A673 (cell line): ENCODE measurements around the gene WEE2. TPM values are rescaled to one million over a fixed set of nuclear protein-coding genes. Genes with fewer than 3 reads are reported as not detected.

Source experiments
- BruUV-seq: library from RNA; stranded (reverse); fragments of 400-500 nt; replicated peaks from 2 replicates; lab custom pipeline; 2021; lab: Mats Ljungman, UMichigan
- CTCF ChIA-PET: fragments of 300-600 bp; sonication (Branson Sonifier 250); formaldehyde crosslinking; loops from one replicate; lab custom pipeline; 2022; ENCODE audit warnings: antibody characterized with exemption; lab: Charles Lee
- POLR2A ChIA-PET: fragments of 300-600 bp; sonication (Branson Sonifier 250); formaldehyde crosslinking; loops from one replicate; lab custom pipeline; 2022; ENCODE audit warnings: antibody characterized with exemption; ENCODE audit not compliant: low non-redundant PET; lab: Charles Lee
- DNase-seq: peaks from one replicate; pipeline ENCODE4 v3.0.0-alpha.2; 2015; ENCODE audit warnings: low spot score
- H3K27ac ChIP-seq: fragments of 200-600 bp; sonication (generic); 2 replicates; pipeline ENCODE4 v1.5.1; 2016; ENCODE audit warnings: mixed run types, low read depth, mild to moderate bottlenecking, mixed read lengths, antibody characterized with exemption, low read length; ENCODE audit not compliant: poor library complexity, severe bottlenecking
- H3K27me3 ChIP-seq: fragments of 200-600 bp; sonication (generic); replicated peaks from 2 replicates; pipeline ENCODE4 v1.6.1; 2017; ENCODE audit warnings: mixed run types, low read depth, mild to moderate bottlenecking, mixed read lengths, antibody characterized with exemption, low read length; ENCODE audit not compliant: insufficient read depth, poor library complexity
- H3K36me3 ChIP-seq: fragments of 200-600 bp; sonication (generic); 2 replicates; pipeline ENCODE4 v1.6.1; 2016; ENCODE audit warnings: mixed run types, mild to moderate bottlenecking, mixed read lengths, antibody characterized with exemption, low read length; ENCODE audit not compliant: insufficient read depth, poor library complexity, severe bottlenecking
- H3K4me1 ChIP-seq: fragments of 200-600 bp; sonication (generic); 2 replicates; pipeline ENCODE4 v1.6.1; 2017; ENCODE audit warnings: mixed run types, mild to moderate bottlenecking, mixed read lengths, antibody characterized with exemption, low read length; ENCODE audit not compliant: insufficient read depth, poor library complexity, severe bottlenecking
- H3K4me3 ChIP-seq: fragments of 200-600 bp; sonication (generic); 2 replicates; pipeline ENCODE4 v1.5.1; 2016; ENCODE audit warnings: low read depth, mixed run types, mild to moderate bottlenecking, mixed read lengths, low read length; ENCODE audit not compliant: poor library complexity, severe bottlenecking
- H3K9me3 ChIP-seq: fragments of 200-600 bp; sonication (generic); 2 replicates; pipeline ENCODE4 v1.6.1; 2016; ENCODE audit warnings: mixed run types, low read depth, mild to moderate bottlenecking, mixed read lengths, antibody characterized with exemption, low read length; ENCODE audit not compliant: poor library complexity, severe bottlenecking
- CTCF ChIP-seq: fragments of 300-800, 200-600 bp; sonication (generic); conservative IDR thresholded peaks from 2 replicates; pipeline ENCODE4 v1.5.1; 2017; ENCODE audit warnings: low read depth, mild to moderate bottlenecking, antibody characterized with exemption, low read length, moderate library complexity, mixed read lengths
- EZH2 ChIP-seq: fragments of 200-600 bp; sonication (generic); IDR thresholded peaks from 2 replicates; pipeline ENCODE4 v1.6.1; 2017; ENCODE audit warnings: borderline replicate concordance, low read depth, mild to moderate bottlenecking, mixed read lengths, antibody characterized with exemption, low read length; ENCODE audit not compliant: poor library complexity, severe bottlenecking
- intact Hi-C: fragments of 100-400 bp; cut with micrococcal nuclease; formaldehyde crosslinking; loops from one replicate; pipeline ENCODE4 v1.10.0; 2022; ENCODE audit not compliant: unreplicated experiment
- total RNA-seq: library from RNA; stranded (reverse); gene quantifications from 2 replicates; pipeline ENCODE4 v1.2.3, GENCODE V29; 2021

WEE2 gene
- total RNA-seq, 1 experiment from 2014 or later = 0.09 TPM

- Histone ChIP-seq H3K27me3 (no peaks in the 10 kb centered on the region), H3K4me1 (no peaks in the 10 kb centered on the region), H3K36me3 (no peaks in the 10 kb centered on the region), H3K9me3 (no peaks in the 10 kb centered on the region), H3K4me3 (no peak overlapping the region), H3K27ac (no peak overlapping the region)
- TF ChIP-seq CTCF (no peak), EZH2 (no peak)
- no TSS peak for BruUV-seq
- ChIA-PET CTCF (no interaction called here), POLR2A (no interaction called here)
- no peak for DNase-seq
- intact Hi-C loops = no loop called here
Observed at GRCh38 chr7:141675436-141676215, 32.5 kb upstream of the WEE2 start.

- Histone ChIP-seq H3K4me1 (no peaks in the 10 kb centered on the region), H3K4me3 (no peak overlapping the region), H3K27ac (no peak overlapping the region), H3K27me3 (no peaks in the 10 kb centered on the region), H3K36me3 (no peaks in the 10 kb centered on the region), H3K9me3 (no peaks in the 10 kb centered on the region)
- TF ChIP-seq CTCF (no peak), EZH2 (no peak)
- ChIA-PET CTCF (no interaction called here), POLR2A (no interaction called here)
- no TSS peak for BruUV-seq
- DNase-seq = no peak
- intact Hi-C loops = no loop called here
Observed at GRCh38 chr7:141676618-141677017, 31.5 kb upstream of the WEE2 start.

GRCh38 chr7:141679014-141679413, 29.1 kb upstream of the WEE2 start:
- DNase-seq = no peak
- TF ChIP-seq EZH2 = no peak
- TF ChIP-seq CTCF = no peak
- no peaks in the 10 kb centered on the region for H3K4me1 ChIP-seq
- CTCF ChIA-PET = no interaction called here
- intact Hi-C loops = no loop called here
- POLR2A ChIA-PET = no interaction called here
- no TSS peak for BruUV-seq
- no peak overlapping the region for H3K27ac ChIP-seq
- H3K9me3 ChIP-seq = no peaks in the 10 kb centered on the region
- no peaks in the 10 kb centered on the region for H3K27me3 ChIP-seq
- H3K36me3 ChIP-seq = no peaks in the 10 kb centered on the region
- H3K4me3 ChIP-seq = no peak overlapping the region
